Hepatocyte (in vitro differentiated cells): ENCODE measurements around the gene CAMTA2.

Source experiments
- CTCF ChIP-seq: fragments of 200-600 bp; sonication (generic); IDR thresholded peaks from 2 replicates; pipeline ENCODE4 v1.5.1; 2016; ENCODE audit warnings: antibody characterized with exemption, mild to moderate bottlenecking; ENCODE audit not compliant: poor library complexity
- EZH2 ChIP-seq: fragments of 200-600 bp; sonication (generic); IDR thresholded peaks from 2 replicates; pipeline ENCODE4 v1.6.1; 2016; ENCODE audit warnings: antibody characterized with exemption, mild to moderate bottlenecking, borderline replicate concordance
- EZH2phosphoT487 ChIP-seq: fragments of 200-600 bp; sonication (generic); IDR thresholded peaks from one replicate; pipeline ENCODE4 v1.6.1; 2018; ENCODE audit warnings: antibody characterized with exemption, mild to moderate bottlenecking, low read depth, moderate library complexity; ENCODE audit not compliant: unreplicated experiment, severe bottlenecking

- no peak for TF ChIP-seq CTCF
- no peak for TF ChIP-seq EZH2
- no peak for TF ChIP-seq EZH2phosphoT487
Measured at GRCh38 chr17:5023588-5024147, 36.2 kb upstream of the CAMTA2 start.
